Aorta (tissue), 5 donors: ENCODE measurements around the gene ZNF804A. TPM values are rescaled to one million over a fixed set of nuclear protein-coding genes. Genes with fewer than 3 reads are reported as not detected.

Experiments
- ATAC-seq: fragments of 200-7000 bp; cut with Tn5 transposase; one replicate; pipeline ENCODE4 v1.9.1; 2022; ENCODE audit warnings: moderate library complexity; ENCODE audit not compliant: low FRiP score
- DNase-seq, 2 donors: peaks; one replicate each; pipeline ENCODE4 v3.0.0-alpha.2; 2020
- H3K27ac ChIP-seq, 2 donors: one replicate each; pipeline ENCODE4 v1.5.1; 2013; ENCODE audit warnings: low read length in 2 of 2, mild to moderate bottlenecking in 2 of 2, moderate library complexity in 2 of 2, control low read depth in 1 of 2, inconsistent platforms in 1 of 2, low read depth in 1 of 2
- H3K27me3 ChIP-seq, 2 donors: one replicate each; pipeline ENCODE4 v1.6.1; 2013; ENCODE audit warnings: control low read depth in 1 of 2, low read length in 1 of 2, mild to moderate bottlenecking in 1 of 2, moderate library complexity in 1 of 2; ENCODE audit not compliant: insufficient read depth in 2 of 2, control insufficient read depth in 1 of 2
- H3K36me3 ChIP-seq, 2 donors: one replicate each; pipeline ENCODE4 v1.6.1; 2013; ENCODE audit warnings: control low read depth in 1 of 2, low read length in 1 of 2, mild to moderate bottlenecking in 1 of 2; ENCODE audit not compliant: insufficient read depth in 2 of 2, control insufficient read depth in 1 of 2
- H3K4me1 ChIP-seq, 2 donors: one replicate each; pipeline ENCODE4 v1.6.1; 2013; ENCODE audit warnings: low read length in 2 of 2, control low read depth in 1 of 2, mild to moderate bottlenecking in 1 of 2, moderate library complexity in 1 of 2; ENCODE audit not compliant: insufficient read depth in 2 of 2, control insufficient read depth in 1 of 2
- H3K4me3 ChIP-seq, 2 donors: one replicate each; pipeline ENCODE4 v1.5.1; 2013; ENCODE audit warnings: low read length in 2 of 2, control low read depth in 1 of 2, mild to moderate bottlenecking in 1 of 2
- H3K9me3 ChIP-seq: one replicate; pipeline ENCODE4 v1.6.1; 2013; ENCODE audit warnings: mild to moderate bottlenecking, low read length; ENCODE audit not compliant: control insufficient read depth
- WGBS, 2 donors: extraction: QIAGEN DNeasy Blood & Tissue Kit; methylation state at CpG; one replicate each; pipeline ENCODE4 v1.1.7; 2013; 5-methylcytosine and 5-hydroxymethylcytosine counted together
- intact Hi-C, 2 donors: fragments of 100-400 bp; cut with DNase I; formaldehyde crosslinking; loops; one replicate each; pipeline versions ENCODE4 v1.14.2 to v1.15.0; 2022
- polyA plus RNA-seq, 2 donors: library from polyadenylated mRNA; stranded (reverse); fragments of 200-250 nt; gene quantifications; one replicate each; pipeline ENCODE4 v1.2.3, GENCODE V29; 2013
- total RNA-seq, 2 donors: library from RNA; stranded (reverse); fragmentation: NEBNext Ultra II Directional; extraction: Animal tissue kit (Norgen Biotek cat#: 25700); gene quantifications; one replicate each; pipeline ENCODE4 v1.2.1, GENCODE V29; 2021
- donor health status: healthy with polysubstance abuse.
- donor health status: Bipolar disorder and iron deficiency.
- donor health status: DM: no; HTN: no; CAD: no.
- donor health status: DM: no; HTN: no; CAD: no.
- donor health status: DM: yes; HTN: yes; CAD: no.

The ZNF804A gene
- total and polyA plus RNA-seq, 4 donors: 0.23 to 0.33 TPM; not detected in 2

GRCh38 chr2:184936761-184937160 lies 338.4 kb downstream of the ZNF804A start:
- Histone ChIP-seq H3K4me1 (no peaks in the 10 kb centered on the region), H3K9me3 (no peaks in the 10 kb centered on the region), H3K4me3 (no peak overlapping the region), H3K27me3 (no peaks in the 10 kb centered on the region), H3K27ac (no peak overlapping the region), H3K36me3 (no peaks in the 10 kb centered on the region)
- intact Hi-C loops: no loop called here
- no peak for DNase-seq
- ATAC-seq: no peak

GRCh38 chr2:184938221-184938985 lies 340.1 kb downstream of the ZNF804A start:
- Histone ChIP-seq H3K4me3 (no peak overlapping the region), H3K4me1 (no peaks in the 10 kb centered on the region), H3K36me3 (no peaks in the 10 kb centered on the region), H3K27me3 (no peaks in the 10 kb centered on the region), H3K9me3 (no peaks in the 10 kb centered on the region), H3K27ac (no peak overlapping the region)
- WGBS, 2 donors: 53 to 64% methylated on average over 5 of the region's 5 CpGs
- ATAC-seq (no peak), DNase-seq (no peak)
- intact Hi-C loops: no loop called here

GRCh38 chr2:184945326-184945725 lies 347.0 kb downstream of the ZNF804A start:
- intact Hi-C loops: no loop called here
- 51 to 52% methylated on average over 4 of the region's 4 CpGs for WGBS, 2 donors

GRCh38 chr2:184945824-184946223 lies 347.5 kb downstream of the ZNF804A start:
- no peaks in the 10 kb centered on the region for H3K9me3 ChIP-seq
- H3K4me1 ChIP-seq: no peaks in the 10 kb centered on the region
- H3K27me3 ChIP-seq: no peaks in the 10 kb centered on the region
- H3K4me3 ChIP-seq: no peak overlapping the region
- ATAC-seq (no peak), DNase-seq (no peak)
- intact Hi-C loops: no loop called here
- H3K36me3 ChIP-seq: no peaks in the 10 kb centered on the region
- H3K27ac ChIP-seq: no peak overlapping the region

More at GRCh38 chr2:184945326-184945725, 347.0 kb downstream of the ZNF804A start:
- no peaks in the 10 kb centered on the region for H3K4me1 ChIP-seq
- DNase-seq: no peak
- no peak overlapping the region for H3K4me3 ChIP-seq
- H3K36me3 ChIP-seq: no peaks in the 10 kb centered on the region
- H3K27ac ChIP-seq: no peak overlapping the region
- H3K27me3 ChIP-seq: no peaks in the 10 kb centered on the region
- no peak for ATAC-seq
- no peaks in the 10 kb centered on the region for H3K9me3 ChIP-seq

GRCh38 chr2:184956856-184957255 lies 358.5 kb downstream of the ZNF804A start:
- no peak for ATAC-seq
- 87 to 90% methylated on average over 3 of the region's 3 CpGs for WGBS, 2 donors
- intact Hi-C loops: no loop called here
- H3K27ac ChIP-seq: no peak overlapping the region
- H3K4me3 ChIP-seq: no peak overlapping the region
- H3K27me3 ChIP-seq: no peaks in the 10 kb centered on the region
- no peak for DNase-seq
- no peaks in the 10 kb centered on the region for H3K4me1 ChIP-seq
- no peaks in the 10 kb centered on the region for H3K36me3 ChIP-seq
- no peaks in the 10 kb centered on the region for H3K9me3 ChIP-seq

- intact Hi-C loops: no loop called here
- WGBS, 2 donors: 68 to 70% methylated on average over 3 of the region's 3 CpGs
- Histone ChIP-seq H3K27me3 (no peaks in the 10 kb centered on the region), H3K4me1 (no peaks in the 10 kb centered on the region), H3K4me3 (no peak overlapping the region), H3K36me3 (no peaks in the 10 kb centered on the region), H3K9me3 (no peaks in the 10 kb centered on the region), H3K27ac (no peak overlapping the region)
- DNase-seq: no peak
- no peak for ATAC-seq
Measured at GRCh38 chr2:184971546-184972068, 373.3 kb downstream of the ZNF804A start.
